Keratinocyte (primary cell): Measurements from ENCODE around the gene RRP12. TPM values are rescaled to one million over a fixed set of nuclear protein-coding genes. Genes with fewer than 3 reads are reported as not detected.
"Not testable (repeated sequence)": the region's sequence is repeated elsewhere in the genome, so short reads cannot be mapped to it uniquely, and the experiment has no call there.

ENCODE experiments used
- DNase-seq: peaks from one replicate; pipeline ENCODE4 v3.0.0-alpha.2; 2011; ENCODE audit warnings: low read depth, missing footprints, low spot score
- FAIRE-seq: peaks from 2 replicates; lab custom pipeline; 2011; peaks lifted over from hg19 to GRCh38; lab: Jason Lieb, UNC
- H2AFZ ChIP-seq: 2 replicates; pipeline ENCODE4 v1.6.0; 2012; ENCODE audit warnings: low read length, control low read depth, inconsistent platforms; ENCODE audit not compliant: control insufficient read depth
- H3K27ac ChIP-seq: 2 replicates; pipeline ENCODE4 v1.5.1; 2011; ENCODE audit warnings: low read length; ENCODE audit not compliant: control insufficient read depth, insufficient read depth
- H3K27me3 ChIP-seq: 3 replicates; pipeline ENCODE4 v1.6.0; 2011; ENCODE audit warnings: low read length; ENCODE audit not compliant: control insufficient read depth, insufficient read depth; ENCODE audit errors: extremely low read depth
- H3K36me3 ChIP-seq, 2 experiments: 2 replicates in 1 of 2; 3 replicates in 1 of 2; pipeline ENCODE4 v1.5.1; 2011; ENCODE audit warnings: low read length in 2 of 2, mild to moderate bottlenecking in 1 of 2; ENCODE audit not compliant: control insufficient read depth in 2 of 2, insufficient read depth in 2 of 2; ENCODE audit errors: extremely low read depth in 1 of 2
- H3K4me1 ChIP-seq: 3 replicates; pipeline ENCODE4 v1.5.1; 2011; ENCODE audit warnings: low read length; ENCODE audit not compliant: control insufficient read depth, insufficient read depth; ENCODE audit errors: extremely low read depth
- H3K4me2 ChIP-seq: 3 replicates; pipeline ENCODE4 v1.6.0; 2011; ENCODE audit warnings: low read depth, low read length; ENCODE audit not compliant: control insufficient read depth, insufficient read depth; ENCODE audit errors: extremely low read depth
- H3K4me3 ChIP-seq, 3 experiments: fragments of 200-600 bp in 1 of 3; sonication (generic) in 1 of 3; 2 replicates in 2 of 3; 3 replicates in 1 of 3; pipeline ENCODE4 v1.5.1; 2011 to 2016; ENCODE audit warnings: low read length in 3 of 3, mild to moderate bottlenecking in 3 of 3, control low read depth in 2 of 3, inconsistent platforms in 1 of 3, low read depth in 1 of 3, mixed read lengths in 1 of 3, mixed run types in 1 of 3, moderate library complexity in 1 of 3; ENCODE audit not compliant: control insufficient read depth in 2 of 3, insufficient read depth in 2 of 3; ENCODE audit errors: extremely low read depth in 1 of 3
- H3K79me2 ChIP-seq: 2 replicates; pipeline ENCODE4 v1.6.0; 2012; ENCODE audit warnings: low read length; ENCODE audit not compliant: control insufficient read depth, insufficient read depth
- H3K9ac ChIP-seq: 3 replicates; pipeline ENCODE4 v1.6.0; 2011; ENCODE audit warnings: low read length; ENCODE audit not compliant: control insufficient read depth, insufficient read depth; ENCODE audit errors: extremely low read depth
- H3K9me1 ChIP-seq: 3 replicates; pipeline ENCODE4 v1.6.0; 2011; ENCODE audit warnings: low read length; ENCODE audit not compliant: control insufficient read depth, insufficient read depth; ENCODE audit errors: extremely low read depth
- H3K9me3 ChIP-seq: 2 replicates; pipeline ENCODE4 v1.5.1; 2012; ENCODE audit warnings: low read depth, low read length; ENCODE audit not compliant: control insufficient read depth
- H4K20me1 ChIP-seq: 3 replicates; pipeline ENCODE4 v1.6.0; 2011; ENCODE audit warnings: low read length; ENCODE audit not compliant: control insufficient read depth, insufficient read depth; ENCODE audit errors: extremely low read depth
- CTCF ChIP-seq, 3 experiments: IDR thresholded peaks in 1 of 3; conservative IDR thresholded peaks in 1 of 3; optimal IDR thresholded peaks in 1 of 3; 2 replicates in 2 of 3; 3 replicates in 1 of 3; pipeline versions ENCODE3 to v1.5.1; 2011; ENCODE audit warnings: low read length in 3 of 3, mild to moderate bottlenecking in 3 of 3, moderate library complexity in 2 of 3, control low read depth in 1 of 3, inconsistent platforms in 1 of 3; ENCODE audit not compliant: insufficient read depth in 2 of 3; ENCODE audit errors: extremely low read depth in 1 of 3
- EZH2 ChIP-seq: IDR thresholded peaks from one replicate; pipeline ENCODE4 v1.6.1; 2012; ENCODE audit warnings: inconsistent platforms, mild to moderate bottlenecking, low read length, moderate library complexity
- dilution Hi-C: fragments of 300-500 bp; cut with MboI; formaldehyde crosslinking; loops from one replicate; pipeline ENCODE4 v1.7.0; 2020; ENCODE audit warnings: low sequenced_read_pairs; ENCODE audit not compliant: extremely low pct_ligation_motif_present
- polyA plus RNA-seq, 5 experiments: library from polyadenylated mRNA; depleted of rRNA in 3 of 5; stranded (reverse) in 3 of 5; stranded (forward) in 1 of 5; unstranded in 1 of 5; fragments of >200 nt; gene quantifications; 1 replicate in 1 of 5; 2 replicates in 3 of 5; 3 replicates in 1 of 5; pipeline versions ENCODE4 v1.2.1 to v1.2.3, GENCODE V29; 2011 to 2012; ENCODE audit warnings: missing spikeins in 2 of 5, low read depth in 1 of 5, low replicate concordance in 1 of 5

RRP12 gene
- polyA plus RNA-seq, 1 donor (not counting 4 experiments of a cell fraction or from before 2014, with no cell fraction given): 14.8 TPM

- Histone ChIP-seq H3K4me3 (peak within 1 kb of the TSS; percentile 74 to 97 (median 95)), H3K27ac (peak within 1 kb of the TSS; percentile 88), H3K27me3 (no peaks in the 10 kb centered on the region), H3K9me3 (no peaks in the 10 kb centered on the region), H3K36me3 (peaks cover 14 to 23% of the 10 kb centered on the region in 2 experiments), H3K4me1 (peaks cover 22% of the 10 kb centered on the region), H3K4me2 (peak within 1 kb of the TSS; percentile 93), H2AFZ (peak within 1 kb of the TSS; percentile 34), H4K20me1 (peaks cover 6% of the 10 kb centered on the region), H3K9ac (peak within 1 kb of the TSS; percentile 94), H3K9me1 (no peaks in the 10 kb centered on the region), H3K79me2 (peaks cover 48% of the 10 kb centered on the region)
- FAIRE-seq: no peak
- DNase-seq: peak; percentile 77
- TF ChIP-seq EZH2: no peak
- TF ChIP-seq CTCF (optimal IDR thresholded peaks at IDR 0.05 in 1 of 3, IDR thresholded peaks at IDR 0.05 in 1 of 3, conservative IDR thresholded peaks at IDR 0.05 in 1 of 3; ENCODE audit: extremely low read depth in 1 of 3, insufficient read depth in 2 of 3, low read length in 3 of 3): peak; percentile 59 to 99 (median 85)
- dilution Hi-C loops: no loop called here
These were observed 25.0 kb upstream of the RRP12 start, which contains the start of gene PGAM1 for GRCh38 chr10:97425964-97426775. Gene PGAM1, plus strand, starts transcription at chr10:97426191. Its CDS starts 117 bp downstream, at chr10:97426308.

GRCh38 chr10:97423757-97424098 lies 22.6 kb upstream of the RRP12 start:
- H4K20me1 ChIP-seq, H3K9ac ChIP-seq, DNase-seq, H3K4me3 ChIP-seq, H3K9me3 ChIP-seq, H3K4me2 ChIP-seq, dilution Hi-C loops, H3K36me3 ChIP-seq, H3K9me1 ChIP-seq, H3K27me3 ChIP-seq, FAIRE-seq, H2AFZ ChIP-seq: not testable (repeated sequence)
- peak overlapping the region; percentile 69 for H3K27ac ChIP-seq
- H3K79me2 ChIP-seq: peaks cover 29% of the 10 kb centered on the region
- H3K4me1 ChIP-seq: peaks cover 22% of the 10 kb centered on the region
